H9 (cell line): ENCODE measurements around the gene PITPNM1. TPM values are rescaled to one million over a fixed set of nuclear protein-coding genes. Genes with fewer than 3 reads are reported as not detected.

Experiments used
- DNase-seq: peaks from one replicate; pipeline ENCODE4 v3.0.0-alpha.2; 2017
- H2AFZ ChIP-seq: one replicate; pipeline ENCODE4 v1.6.1; 2013; ENCODE audit warnings: mild to moderate bottlenecking, low read length, control low read depth, moderate library complexity
- H2AK5ac ChIP-seq: 2 replicates; pipeline ENCODE4 v1.6.1; 2013; ENCODE audit warnings: low read length, control low read depth, mixed read lengths; ENCODE audit not compliant: insufficient read length
- H2BK120ac ChIP-seq: one replicate; pipeline ENCODE4 v1.6.1; 2013; ENCODE audit warnings: low read depth, mild to moderate bottlenecking, low read length, control low read depth, inconsistent platforms; ENCODE audit not compliant: poor library complexity, severe bottlenecking
- H2BK12ac ChIP-seq: 2 replicates; pipeline ENCODE4 v1.6.1; 2013; ENCODE audit warnings: low read length, control low read depth, mixed read lengths, low read depth; ENCODE audit not compliant: insufficient read length
- H2BK15ac ChIP-seq: 2 replicates; pipeline ENCODE4 v1.6.1; 2013; ENCODE audit warnings: low read depth, low read length, control low read depth
- H2BK20ac ChIP-seq: one replicate; pipeline ENCODE4 v1.6.1; 2013; ENCODE audit warnings: low read depth, mild to moderate bottlenecking, low read length, control low read depth, inconsistent platforms; ENCODE audit not compliant: poor library complexity, severe bottlenecking
- H2BK5ac ChIP-seq: 2 replicates; pipeline ENCODE4 v1.6.1; 2013; ENCODE audit warnings: low read length, control low read depth, mixed read lengths; ENCODE audit not compliant: insufficient read length
- H3K14ac ChIP-seq: 2 replicates; pipeline ENCODE4 v1.6.1; 2013; ENCODE audit warnings: low read length, control low read depth; ENCODE audit not compliant: insufficient read depth
- H3K18ac ChIP-seq: 2 replicates; pipeline ENCODE4 v1.6.1; 2013; ENCODE audit warnings: low read depth, mild to moderate bottlenecking, mixed read lengths, low read length, control low read depth; ENCODE audit not compliant: insufficient read length
- H3K23ac ChIP-seq: 2 replicates; pipeline ENCODE4 v1.6.1; 2013; ENCODE audit warnings: low read length, control low read depth, mixed read lengths, low read depth; ENCODE audit not compliant: insufficient read length
- H3K23me2 ChIP-seq: 2 replicates; pipeline ENCODE4 v1.6.1; 2013; ENCODE audit warnings: low read depth, mild to moderate bottlenecking, mixed read lengths, low read length, control low read depth; ENCODE audit not compliant: insufficient read length, poor library complexity, severe bottlenecking
- H3K27ac ChIP-seq: 2 replicates; pipeline ENCODE4 v1.5.1; 2013; ENCODE audit warnings: low read length, control low read depth, mixed read lengths, low read depth; ENCODE audit not compliant: insufficient read length
- H3K27me3 ChIP-seq: 2 replicates; pipeline ENCODE4 v1.6.1; 2013; ENCODE audit warnings: low read length, control low read depth, inconsistent platforms; ENCODE audit not compliant: insufficient read depth
- H3K4ac ChIP-seq: 2 replicates; pipeline ENCODE4 v1.6.1; 2013; ENCODE audit warnings: low read depth, mild to moderate bottlenecking, control low read depth, inconsistent platforms, low read length, moderate library complexity
- H3K4me1 ChIP-seq: 2 replicates; pipeline ENCODE4 v1.6.1; 2013; ENCODE audit warnings: low read length, control low read depth, inconsistent platforms; ENCODE audit not compliant: insufficient read depth
- H3K4me2 ChIP-seq: 2 replicates; pipeline ENCODE4 v1.6.1; 2013; ENCODE audit warnings: low read length, control low read depth, mixed read lengths; ENCODE audit not compliant: insufficient read length, insufficient read depth
- H3K56ac ChIP-seq: 2 replicates; pipeline ENCODE4 v1.6.1; 2013; ENCODE audit warnings: low read depth, mild to moderate bottlenecking, mixed read lengths, low read length, control low read depth; ENCODE audit not compliant: insufficient read length
- H3K79me1 ChIP-seq: 2 replicates; pipeline ENCODE4 v1.6.1; 2013; ENCODE audit warnings: low read depth, mild to moderate bottlenecking, moderate library complexity, low read length, control low read depth, inconsistent platforms; ENCODE audit not compliant: insufficient read depth, poor library complexity, severe bottlenecking
- H3K79me2 ChIP-seq: 2 replicates; pipeline ENCODE4 v1.6.1; 2013; ENCODE audit warnings: low read length, control low read depth, inconsistent platforms; ENCODE audit not compliant: insufficient read depth
- H3K9ac ChIP-seq: 2 replicates; pipeline ENCODE4 v1.6.1; 2013; ENCODE audit warnings: low read length, control low read depth, mixed read lengths; ENCODE audit not compliant: insufficient read length; ENCODE audit errors: extremely low read depth
- H3K9me3 ChIP-seq: one replicate; pipeline ENCODE4 v1.6.1; 2013; ENCODE audit warnings: low read depth, low read length, inconsistent platforms; ENCODE audit not compliant: control insufficient read depth
- H3T11ph ChIP-seq: one replicate; pipeline ENCODE4 v1.6.1; 2013; ENCODE audit warnings: mild to moderate bottlenecking, low read length, control low read depth, inconsistent platforms
- H4K20me1 ChIP-seq: one replicate; pipeline ENCODE4 v1.6.1; 2013; ENCODE audit not compliant: control insufficient read depth, insufficient read length, insufficient read depth
- H4K5ac ChIP-seq: 2 replicates; pipeline ENCODE4 v1.6.1; 2013; ENCODE audit warnings: low read depth, mild to moderate bottlenecking, mixed read lengths, low read length, control low read depth; ENCODE audit not compliant: insufficient read length
- H4K8ac ChIP-seq: replicated peaks from 2 replicates; pipeline ENCODE4 v1.6.1; 2013; ENCODE audit warnings: low read length, control low read depth, mixed read lengths, low read depth; ENCODE audit not compliant: insufficient read length
- H4K91ac ChIP-seq: 2 replicates; pipeline ENCODE4 v1.6.1; 2013; ENCODE audit warnings: low read depth, mild to moderate bottlenecking, moderate library complexity, mixed read lengths, low read length, control low read depth; ENCODE audit not compliant: insufficient read length
- H3K27ac Mint-ChIP-seq, 3 experiments: 2 replicates in 2 of 3; 3 replicates in 1 of 3; pipeline ENCODE4 v1.8.0; 2020 to 2021; ENCODE audit warnings: mixed read lengths in 3 of 3, mild to moderate bottlenecking in 1 of 3, moderate library complexity in 1 of 3
- H3K27me3 Mint-ChIP-seq: 2 replicates; pipeline ENCODE4 v1.8.0; 2021; ENCODE audit warnings: low read depth, mild to moderate bottlenecking, moderate library complexity, mixed read lengths
- H3K36me3 Mint-ChIP-seq, 3 experiments: 2 replicates in 2 of 3; 3 replicates in 1 of 3; pipeline ENCODE4 v1.8.0; 2020 to 2021; ENCODE audit warnings: low read depth in 3 of 3, mixed read lengths in 3 of 3; ENCODE audit not compliant: insufficient read depth in 1 of 3
- H3K4me1 Mint-ChIP-seq, 2 experiments: 2 replicates each; pipeline ENCODE4 v1.8.0; 2020; ENCODE audit warnings: mixed read lengths in 2 of 2
- H3K4me3 Mint-ChIP-seq, 2 experiments: 2 replicates in 1 of 2; 3 replicates in 1 of 2; pipeline ENCODE4 v1.8.0; 2020 to 2021; ENCODE audit warnings: mild to moderate bottlenecking in 2 of 2, mixed read lengths in 2 of 2, moderate library complexity in 1 of 2
- H3K9me3 Mint-ChIP-seq, 2 experiments: 2 replicates in 1 of 2; 3 replicates in 1 of 2; pipeline ENCODE4 v1.8.0; 2020; ENCODE audit warnings: mild to moderate bottlenecking in 2 of 2, mixed read lengths in 2 of 2, moderate library complexity in 1 of 2
- WGBS: extraction: QIAGEN DNeasy Blood & Tissue Kit; methylation state at CpG from one replicate; pipeline ENCODE4 v1.1.7; 2013; ENCODE audit warnings: missing lambda C conversion rate, low lambda C conversion rate, mixed read lengths; ENCODE audit not compliant: insufficient read length; ENCODE audit errors: extremely low coverage; 5-methylcytosine and 5-hydroxymethylcytosine counted together
- total RNA-seq: library from RNA; stranded (reverse); gene quantifications from 2 replicates; pipeline ENCODE4 v1.2.1, GENCODE V29; 2021
- TF ChIP-seq, protein P1 (sequence below): fragments of 200-600 bp; sonication (generic); conservative IDR thresholded peaks from 3 replicates; pipeline ENCODE4 v1.8.0; 2021; ENCODE audit warnings: antibody characterized with exemption, mild to moderate bottlenecking

The PITPNM1 gene
- total RNA-seq, 1 experiment from 2014 or later: 43.5 TPM

DNA sequence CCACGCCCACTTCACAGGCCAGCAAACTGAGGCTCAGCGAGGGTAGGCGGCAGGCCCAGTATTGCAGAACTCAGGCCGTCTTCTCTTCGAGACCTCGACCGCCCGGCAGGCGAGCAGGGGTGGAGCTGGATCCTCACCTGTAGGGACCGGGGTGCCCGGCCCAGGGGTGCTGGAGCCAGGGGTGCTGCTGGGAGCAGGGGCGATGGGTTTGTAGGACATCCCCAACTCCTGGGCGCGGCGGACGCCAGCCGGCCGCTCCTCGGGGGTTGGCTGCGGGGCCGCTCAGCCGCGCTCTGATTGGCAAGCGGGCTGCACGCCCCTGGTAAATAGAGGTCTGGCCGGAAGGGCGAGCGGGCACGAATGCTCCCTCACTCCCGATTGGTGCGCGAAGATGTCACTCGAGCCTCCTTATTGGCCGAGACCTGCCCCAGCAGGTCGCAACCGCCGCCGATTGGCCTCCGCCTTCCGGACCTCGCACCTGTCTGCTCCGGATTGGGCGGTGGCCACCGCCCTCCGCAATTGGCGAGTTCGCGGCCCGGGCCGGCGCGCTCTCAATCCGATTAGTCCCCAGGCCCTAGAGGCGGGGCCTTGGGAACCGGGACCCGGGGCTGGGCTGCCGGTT, 2.8 kb upstream of the PITPNM1 start, which contains the start of gene CDK2AP2:
Gene CDK2AP2, minus strand, starts transcription at position 299 of the 622 bp plus-strand sequence. Its CDS starts 80 bp downstream, at position 219.
- Histone ChIP-seq H2BK15ac (no peak within 1 kb of the TSS), H2AFZ (no peak within 1 kb of the TSS), H2BK5ac (no peak within 1 kb of the TSS), H3K4me2 (peak within 1 kb of the TSS; percentile 71), H3K4ac (no peak within 1 kb of the TSS), H4K5ac (no peak within 1 kb of the TSS), H3K27ac (no peak within 1 kb of the TSS), H4K8ac (no peak within 1 kb of the TSS), H4K20me1 (no peaks in the 10 kb centered on the region), H4K91ac (no peak within 1 kb of the TSS), H2BK12ac (no peak within 1 kb of the TSS), H2BK120ac (no peak within 1 kb of the TSS), H3K23me2 (peaks cover 17% of the 10 kb centered on the region), H3K9me3 (no peaks in the 10 kb centered on the region), H3K9ac (peak within 1 kb of the TSS; percentile 60), H3K4me1 (no peaks in the 10 kb centered on the region), H3K79me2 (peaks cover 2% of the 10 kb centered on the region; the same call in 1 of the 2 replicates), H2AK5ac (no peak within 1 kb of the TSS), H3T11ph (no peak within 1 kb of the TSS), H2BK20ac (no peak within 1 kb of the TSS), H3K23ac (no peak within 1 kb of the TSS), H3K79me1 (no peaks in the 10 kb centered on the region), H3K27me3 (no peaks in the 10 kb centered on the region), H3K18ac (peak within 1 kb of the TSS; percentile 85), H3K14ac (peak within 1 kb of the TSS; percentile 90), H3K56ac (no peak within 1 kb of the TSS)
- peak within 1 kb of the TSS; percentile 75 to 80 for H3K4me3 Mint-ChIP-seq
- H3K4me1 Mint-ChIP-seq: peaks cover 19 to 27% of the 10 kb centered on the region in 2 experiments
- peaks cover 5 to 10% (median 9%) of the 10 kb centered on the region in 3 experiments; a peak in 6 of 7 replicates for H3K36me3 Mint-ChIP-seq
- TF ChIP-seq, protein P1, sequence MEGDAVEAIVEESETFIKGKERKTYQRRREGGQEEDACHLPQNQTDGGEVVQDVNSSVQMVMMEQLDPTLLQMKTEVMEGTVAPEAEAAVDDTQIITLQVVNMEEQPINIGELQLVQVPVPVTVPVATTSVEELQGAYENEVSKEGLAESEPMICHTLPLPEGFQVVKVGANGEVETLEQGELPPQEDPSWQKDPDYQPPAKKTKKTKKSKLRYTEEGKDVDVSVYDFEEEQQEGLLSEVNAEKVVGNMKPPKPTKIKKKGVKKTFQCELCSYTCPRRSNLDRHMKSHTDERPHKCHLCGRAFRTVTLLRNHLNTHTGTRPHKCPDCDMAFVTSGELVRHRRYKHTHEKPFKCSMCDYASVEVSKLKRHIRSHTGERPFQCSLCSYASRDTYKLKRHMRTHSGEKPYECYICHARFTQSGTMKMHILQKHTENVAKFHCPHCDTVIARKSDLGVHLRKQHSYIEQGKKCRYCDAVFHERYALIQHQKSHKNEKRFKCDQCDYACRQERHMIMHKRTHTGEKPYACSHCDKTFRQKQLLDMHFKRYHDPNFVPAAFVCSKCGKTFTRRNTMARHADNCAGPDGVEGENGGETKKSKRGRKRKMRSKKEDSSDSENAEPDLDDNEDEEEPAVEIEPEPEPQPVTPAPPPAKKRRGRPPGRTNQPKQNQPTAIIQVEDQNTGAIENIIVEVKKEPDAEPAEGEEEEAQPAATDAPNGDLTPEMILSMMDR: no peak
- peak within 1 kb of the TSS; percentile 85 to 93 (median 87) for H3K27ac Mint-ChIP-seq
- peak; percentile 100 for DNase-seq
- no CpG with 5 or more reads among the region's 57 CpGs for WGBS
- H3K27me3 Mint-ChIP-seq: peaks cover 29% of the 10 kb centered on the region
- no peaks in the 10 kb centered on the region; a peak in 1 of 5 replicates for H3K9me3 Mint-ChIP-seq
